ENCODE results near the gene SLC4A1.

The SLC4A1 gene

GRCh38 chr17:44207319-44207718, 60.6 kb downstream of the SLC4A1 start:
- DNase-seq (ENCODE audit: low spot score) = no peak

DNA sequence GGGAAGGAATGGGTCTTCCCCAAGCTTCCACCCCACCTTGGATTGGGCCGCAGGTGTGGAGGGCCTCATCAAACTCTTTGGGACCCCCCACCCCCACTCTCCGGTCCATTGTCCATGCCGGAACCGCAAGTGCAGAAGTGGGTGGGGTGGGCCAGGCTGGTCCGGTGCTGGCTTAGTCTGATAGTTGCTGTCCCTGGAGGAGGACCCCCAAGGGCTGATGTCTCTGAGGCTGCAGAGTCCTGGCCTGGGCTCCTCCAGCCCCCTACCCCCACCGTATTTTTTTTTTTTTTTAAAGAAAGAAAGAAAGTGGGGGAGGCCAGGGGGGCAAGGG, 61.1 kb downstream of the SLC4A1 start:
- DNase-seq (ENCODE audit: low spot score) = no peak
- TF ChIP-seq CTCF (IDR thresholded peaks at IDR 0.05; ENCODE audit: extremely low read depth, missing control alignments) = no peak

More at GRCh38 chr17:44207319-44207718, 60.6 kb downstream of the SLC4A1 start:
- TF ChIP-seq CTCF (IDR thresholded peaks at IDR 0.05; ENCODE audit: extremely low read depth, missing control alignments) = no peak

- DNase-seq (ENCODE audit: low spot score) = no peak
- TF ChIP-seq CTCF (IDR thresholded peaks at IDR 0.05; ENCODE audit: extremely low read depth, missing control alignments) = no peak
These were observed 61.7 kb downstream of the SLC4A1 start for GRCh38 chr17:44205962-44206824.

DNA sequence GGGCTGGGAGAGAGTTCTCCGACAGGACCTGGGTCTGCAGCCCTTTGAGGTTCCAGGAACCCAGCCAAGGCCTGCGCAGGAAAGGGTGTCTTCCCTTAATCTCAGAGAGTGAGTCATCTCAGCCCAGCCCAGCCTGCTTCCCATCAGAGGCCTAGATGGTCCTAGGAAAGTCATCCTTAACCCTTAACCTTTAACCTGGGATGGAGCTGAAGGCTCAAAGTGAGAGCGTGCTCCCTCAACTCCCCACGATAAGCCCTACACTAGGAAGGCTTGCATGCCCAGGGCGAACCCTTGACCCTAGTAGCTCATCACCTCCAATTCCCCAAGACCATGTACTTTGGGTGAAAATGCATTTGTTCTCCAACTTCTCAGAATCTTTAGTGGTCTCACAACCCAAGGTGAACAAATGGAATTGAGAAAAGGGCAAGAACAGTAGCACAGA, 63.5 kb downstream of the SLC4A1 start:
- DNase-seq (ENCODE audit: low spot score) = no peak
- no peak for TF ChIP-seq CTCF (IDR thresholded peaks at IDR 0.05; ENCODE audit: extremely low read depth, missing control alignments)

- TF ChIP-seq CTCF (IDR thresholded peaks at IDR 0.05; ENCODE audit: extremely low read depth, missing control alignments) = peak; percentile 40
- DNase-seq (ENCODE audit: low spot score) = peak; percentile 71
These were observed 64.0 kb downstream of the SLC4A1 start for GRCh38 chr17:44203731-44204440.

- no peak for TF ChIP-seq CTCF (IDR thresholded peaks at IDR 0.05; ENCODE audit: extremely low read depth, missing control alignments)
- no peak for DNase-seq (ENCODE audit: low spot score)
These were observed 65.2 kb downstream of the SLC4A1 start for GRCh38 chr17:44202756-44203155.

DNA sequence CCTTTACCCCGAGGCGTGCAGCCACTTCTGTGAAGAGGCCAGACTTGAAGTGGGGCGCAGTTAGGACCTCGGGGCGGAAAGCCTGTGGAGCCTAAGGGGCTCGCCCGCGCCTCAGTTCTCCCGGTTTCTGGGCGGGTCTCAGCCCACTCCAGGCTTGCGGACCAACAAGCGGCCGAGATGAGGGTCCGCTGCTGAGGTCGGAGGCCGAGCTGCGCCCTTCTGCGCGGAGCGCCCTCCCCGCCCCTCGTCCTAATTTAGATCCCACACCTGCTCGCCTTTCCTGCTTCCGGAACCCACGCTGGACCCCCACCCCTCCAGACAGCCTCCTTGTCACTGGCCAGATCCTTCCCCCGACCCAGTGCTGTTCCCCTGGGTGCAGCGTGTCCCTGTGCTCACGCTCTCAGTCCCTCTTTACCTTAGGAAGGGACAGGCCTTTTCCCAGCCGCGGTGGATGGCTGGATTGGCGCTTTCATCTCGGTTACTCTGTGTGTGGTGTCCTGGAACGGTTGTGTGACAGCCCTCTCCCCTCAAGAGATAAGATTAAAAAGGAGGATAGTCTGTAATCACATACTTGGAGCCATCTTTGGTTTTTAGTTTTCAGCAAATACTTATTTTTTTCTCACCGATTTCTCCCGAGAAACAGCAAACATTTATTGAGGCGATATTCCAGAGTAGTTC, 67.3 kb downstream of the SLC4A1 start:
- TF ChIP-seq CTCF (IDR thresholded peaks at IDR 0.05; ENCODE audit: extremely low read depth, missing control alignments) = no peak
- DNase-seq (ENCODE audit: low spot score) = no peak

Data from GM20000 (cell line).